HCT116 (cell line): Measurements from ENCODE around the gene CCL15.
"Not testable (repeated sequence)": the region's sequence is repeated elsewhere in the genome, so short reads cannot be mapped to it uniquely, and the experiment has no call there.

Experiments
- CEBPB ChIP-seq: IDR thresholded peaks from 2 replicates; pipeline ENCODE4 v1.6.1; 2012; ENCODE audit warnings: low read depth
- CTCF ChIP-seq, 3 experiments: fragments of 200-600 bp in 1 of 3; sonication (generic) in 1 of 3; IDR thresholded peaks in 2 of 3; conservative IDR thresholded peaks in 1 of 3; 2 replicates each; pipeline ENCODE4 v1.5.1; 2012 to 2017; ENCODE audit warnings: low read depth in 2 of 3, low read length in 2 of 3, antibody characterized with exemption in 1 of 3, borderline replicate concordance in 1 of 3, control low read depth in 1 of 3, mild to moderate bottlenecking in 1 of 3, mixed read lengths in 1 of 3, mixed run types in 1 of 3, moderate library complexity in 1 of 3; ENCODE audit not compliant: insufficient read depth in 1 of 3
- EGR1 ChIP-seq: IDR thresholded peaks from 2 replicates; pipeline ENCODE4 v1.6.1; 2012; ENCODE audit warnings: low read depth
- EZH2 ChIP-seq: fragments of 200-600 bp; sonication (generic); IDR thresholded peaks from 2 replicates; pipeline ENCODE4 v1.6.1; 2017; ENCODE audit warnings: antibody characterized with exemption, mixed run types
- EZH2phosphoT487 ChIP-seq: fragments of 200-600 bp; IDR thresholded peaks from 2 replicates; pipeline ENCODE4 v1.6.1; 2018; ENCODE audit warnings: antibody characterized with exemption, borderline replicate concordance
- MAX ChIP-seq: IDR thresholded peaks from 2 replicates; pipeline ENCODE4 v1.6.1; 2012
- POLR2A ChIP-seq: IDR thresholded peaks from 2 replicates; pipeline ENCODE4 v1.7.0; 2011; ENCODE audit warnings: borderline replicate concordance; ENCODE audit not compliant: insufficient read depth, insufficient read length; ENCODE audit errors: extremely low read depth
- POLR2AphosphoS5 ChIP-seq: IDR thresholded peaks from 2 replicates; pipeline ENCODE4 v1.6.1; 2011; ENCODE audit warnings: mild to moderate bottlenecking, low read depth, low read length, moderate library complexity
- RAD21 ChIP-seq: IDR thresholded peaks from 2 replicates; pipeline ENCODE4 v1.6.1; 2012; ENCODE audit warnings: low read depth, mild to moderate bottlenecking
- REST ChIP-seq: IDR thresholded peaks from 2 replicates; pipeline ENCODE4 v1.6.1; 2012; ENCODE audit warnings: low read depth
- SIN3A ChIP-seq: IDR thresholded peaks from 2 replicates; pipeline ENCODE4 v1.6.1; 2012; ENCODE audit warnings: low read depth
- SRF ChIP-seq: IDR thresholded peaks from 2 replicates; pipeline ENCODE4 v1.6.1; 2012; ENCODE audit warnings: low read depth
- ZNF274 ChIP-seq: fragments of 200-500 bp; sonication (Bioruptor generic); IDR thresholded peaks from 2 replicates; pipeline ENCODE4 v1.6.1; 2014; ENCODE audit warnings: mild to moderate bottlenecking, low read depth, low read length, inconsistent platforms
- TF ChIP-seq, protein P1 (sequence below): IDR thresholded peaks from 2 replicates; pipeline ENCODE4 v1.6.1; 2011; ENCODE audit warnings: mild to moderate bottlenecking, low read length, moderate library complexity; ENCODE audit not compliant: insufficient replicate concordance; ENCODE audit errors: extremely low read depth

DNA sequence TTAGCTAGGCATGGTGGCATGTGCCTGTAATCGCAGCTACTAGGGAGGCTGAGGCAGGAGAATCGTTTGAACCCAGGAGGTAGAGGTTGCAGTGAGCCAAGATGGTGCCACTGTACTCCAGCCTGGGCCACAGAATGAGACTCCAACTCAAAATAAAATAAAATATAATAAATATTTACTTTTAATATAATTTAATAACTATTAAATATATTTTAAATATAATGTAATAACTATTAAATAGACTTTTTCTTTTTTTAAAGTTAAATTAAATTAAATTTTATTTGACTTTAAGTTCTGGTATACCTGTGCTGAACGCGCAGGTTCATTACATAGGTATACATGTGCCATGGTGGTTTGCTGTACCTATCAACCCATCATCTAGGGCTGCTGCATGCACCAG, 14.5 kb upstream of the CCL15 start:
- TF ChIP-seq EZH2phosphoT487; RAD21; EZH2; CTCF (IDR thresholded peaks at IDR 0.05 in 2 of 3, conservative IDR thresholded peaks at IDR 0.05 in 1 of 3; ENCODE audit: borderline replicate concordance in 1 of 3, insufficient read depth in 1 of 3, low read depth in 2 of 3, low read length in 2 of 3); SRF; ZNF274; POLR2A; POLR2AphosphoS5; SIN3A; CEBPB; EGR1; MAX; REST: not testable (repeated sequence)
- TF ChIP-seq, protein P1, sequence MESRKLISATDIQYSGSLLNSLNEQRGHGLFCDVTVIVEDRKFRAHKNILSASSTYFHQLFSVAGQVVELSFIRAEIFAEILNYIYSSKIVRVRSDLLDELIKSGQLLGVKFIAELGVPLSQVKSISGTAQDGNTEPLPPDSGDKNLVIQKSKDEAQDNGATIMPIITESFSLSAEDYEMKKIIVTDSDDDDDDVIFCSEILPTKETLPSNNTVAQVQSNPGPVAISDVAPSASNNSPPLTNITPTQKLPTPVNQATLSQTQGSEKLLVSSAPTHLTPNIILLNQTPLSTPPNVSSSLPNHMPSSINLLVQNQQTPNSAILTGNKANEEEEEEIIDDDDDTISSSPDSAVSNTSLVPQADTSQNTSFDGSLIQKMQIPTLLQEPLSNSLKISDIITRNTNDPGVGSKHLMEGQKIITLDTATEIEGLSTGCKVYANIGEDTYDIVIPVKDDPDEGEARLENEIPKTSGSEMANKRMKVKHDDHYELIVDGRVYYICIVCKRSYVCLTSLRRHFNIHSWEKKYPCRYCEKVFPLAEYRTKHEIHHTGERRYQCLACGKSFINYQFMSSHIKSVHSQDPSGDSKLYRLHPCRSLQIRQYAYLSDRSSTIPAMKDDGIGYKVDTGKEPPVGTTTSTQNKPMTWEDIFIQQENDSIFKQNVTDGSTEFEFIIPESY = not testable (repeated sequence)
